HG03159 (cell line): Measurements from ENCODE around the gene LCN9.
"Not testable (repeated sequence)": the region's sequence is repeated elsewhere in the genome, so short reads cannot be mapped to it uniquely, and the experiment has no call there.

ENCODE experiments used
- ATAC-seq: cut with Tn5 transposase; IDR thresholded peaks from one replicate; pipeline ENCODE4 v1.9.1; 2021; ENCODE audit warnings: mild to moderate bottlenecking, moderate library complexity; ENCODE audit not compliant: unreplicated experiment

LCN9 gene

DNA sequence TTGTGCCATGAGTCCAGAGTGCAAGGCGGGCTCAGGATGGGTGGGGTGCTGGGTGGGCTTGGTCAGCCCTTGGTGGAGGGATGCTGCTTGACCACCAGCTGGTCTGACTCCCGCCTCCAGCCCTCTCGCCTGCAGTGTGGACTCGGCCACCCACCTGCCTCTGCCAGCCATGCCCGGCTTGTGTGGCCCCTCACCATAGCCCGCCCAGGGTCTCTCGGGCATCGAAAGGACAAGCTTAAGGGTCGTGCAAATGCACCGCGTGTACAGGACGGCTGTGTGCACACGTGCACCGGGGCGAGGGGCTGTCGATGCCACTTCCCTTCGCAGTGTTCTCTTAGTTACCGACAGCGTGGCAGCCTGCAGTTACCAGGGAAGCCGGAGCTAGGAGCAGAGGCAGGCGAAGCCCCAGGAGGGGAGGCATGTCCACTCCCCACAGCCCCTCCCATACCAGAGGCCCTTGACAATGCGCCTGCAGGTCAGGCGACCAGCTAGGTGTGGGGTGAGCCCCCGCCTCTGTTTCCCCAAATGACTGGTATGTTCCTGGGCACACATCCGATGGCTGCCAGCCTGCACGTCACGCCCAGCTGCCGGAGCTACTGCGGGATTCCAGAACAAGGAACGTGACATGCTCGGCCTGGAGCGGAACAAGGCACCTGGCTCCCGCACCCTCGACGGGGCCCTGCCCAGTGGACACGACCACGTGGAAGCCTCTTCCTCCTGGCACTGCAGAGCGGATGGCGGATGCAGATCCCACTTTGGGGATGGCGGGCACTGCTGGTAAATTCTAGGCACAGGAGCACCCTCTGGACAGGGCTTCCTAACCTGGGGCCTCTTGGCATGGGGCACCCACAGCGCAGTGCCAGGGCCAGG, 7.8 kb downstream of the LCN9 start:
- ATAC-seq: no peak

DNA sequence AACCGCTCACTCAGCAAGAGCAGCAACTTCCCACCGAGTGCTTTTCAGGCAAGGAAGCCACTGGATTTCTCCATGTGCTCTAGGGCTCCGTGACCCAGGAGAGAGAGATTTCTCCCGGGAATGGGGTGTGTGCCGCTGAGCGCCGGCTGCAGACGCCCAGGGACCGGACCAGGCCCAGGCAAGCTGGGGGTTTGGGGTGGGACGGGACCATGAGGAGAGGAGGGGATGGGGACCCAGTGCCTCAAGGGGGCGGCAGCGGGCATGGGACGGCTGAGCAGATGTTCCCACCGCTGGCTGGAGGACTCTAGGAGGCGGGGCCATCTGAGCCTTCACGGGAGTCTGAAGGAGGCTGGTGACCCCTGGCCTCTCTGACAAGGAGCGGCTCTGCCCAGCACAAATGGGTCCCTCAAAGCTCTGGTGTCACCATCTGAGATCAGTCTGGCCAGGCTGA, 8.5 kb downstream of the LCN9 start:
- no peak for ATAC-seq

DNA sequence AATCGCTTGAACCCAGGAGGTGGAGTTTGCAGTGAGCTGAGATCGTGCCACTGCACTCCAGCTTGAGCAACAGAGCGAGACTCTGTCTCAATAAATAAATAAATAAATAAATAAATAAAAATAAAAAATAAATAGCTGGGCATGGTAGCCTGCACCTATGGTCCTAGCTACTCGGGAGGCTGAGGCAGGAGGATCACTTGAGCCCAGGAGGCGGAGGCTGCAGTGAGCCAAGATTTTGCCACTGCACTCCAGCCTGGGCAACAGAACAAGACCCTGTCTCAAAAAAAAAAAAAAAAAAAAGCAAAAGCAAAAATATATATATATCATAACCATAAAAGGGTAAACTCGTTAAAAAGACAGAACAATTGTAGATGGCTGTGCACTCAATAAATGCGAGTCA, 9.7 kb downstream of the LCN9 start:
- not testable (repeated sequence) for ATAC-seq

DNA sequence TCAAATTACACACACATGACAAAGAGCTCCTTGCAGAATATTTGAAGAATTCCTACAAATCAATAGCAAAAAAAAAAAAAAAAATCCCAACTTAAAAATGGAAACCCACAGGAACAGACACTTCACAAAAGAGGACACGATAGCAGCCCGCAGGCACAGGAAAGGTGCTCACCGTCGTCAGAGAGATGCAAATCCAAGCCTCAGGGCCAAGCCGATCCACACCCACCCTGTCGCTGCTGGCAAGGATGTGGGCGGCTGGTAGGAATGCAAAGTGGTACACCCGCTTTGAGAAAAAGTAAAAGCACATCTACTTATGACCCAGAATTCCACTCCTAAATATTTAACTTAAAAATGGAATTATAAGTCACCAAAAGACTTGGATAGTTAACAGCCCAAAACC, 10.8 kb downstream of the LCN9 start:
- ATAC-seq: no peak

DNA sequence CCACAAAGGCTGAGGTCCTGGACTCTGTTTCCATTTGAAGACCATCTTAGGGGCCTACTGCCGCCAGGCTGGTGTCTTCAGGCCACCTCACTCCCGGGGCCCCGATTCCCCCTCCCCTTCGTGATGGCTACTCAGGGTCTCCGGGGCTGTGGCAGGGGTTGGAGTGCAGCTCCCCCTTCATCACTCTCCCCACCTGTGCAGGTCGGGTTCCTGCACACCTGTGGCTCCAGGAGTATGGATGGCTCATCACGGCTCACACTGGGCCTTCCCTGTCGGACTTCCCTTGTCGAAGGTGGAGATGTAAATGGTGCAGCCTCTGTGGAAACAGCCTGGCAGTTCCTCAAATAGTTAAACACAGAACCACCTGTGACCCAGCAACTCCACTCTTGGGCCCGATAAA, 11.9 kb downstream of the LCN9 start:
- ATAC-seq: no peak

DNA sequence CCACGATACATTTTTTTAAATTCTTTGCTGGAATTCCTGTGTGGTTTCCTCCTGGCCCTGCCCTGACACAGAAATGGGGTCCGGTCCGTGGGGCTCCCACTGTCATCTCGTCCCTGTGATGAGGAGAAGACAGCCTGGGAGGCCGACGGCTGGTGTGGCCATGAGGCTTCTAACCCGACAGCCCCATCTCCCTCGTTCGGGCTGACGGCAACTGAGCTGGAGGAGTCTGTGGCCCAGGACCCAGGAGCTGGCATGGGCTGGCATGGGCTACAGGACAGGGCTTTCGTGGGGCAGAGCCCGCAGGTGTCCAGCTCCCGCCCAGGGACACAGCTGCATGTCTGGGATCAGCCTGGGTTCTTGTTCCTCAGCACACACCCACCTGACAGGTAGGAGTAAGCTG, 13.8 kb downstream of the LCN9 start:
- no peak for ATAC-seq

DNA sequence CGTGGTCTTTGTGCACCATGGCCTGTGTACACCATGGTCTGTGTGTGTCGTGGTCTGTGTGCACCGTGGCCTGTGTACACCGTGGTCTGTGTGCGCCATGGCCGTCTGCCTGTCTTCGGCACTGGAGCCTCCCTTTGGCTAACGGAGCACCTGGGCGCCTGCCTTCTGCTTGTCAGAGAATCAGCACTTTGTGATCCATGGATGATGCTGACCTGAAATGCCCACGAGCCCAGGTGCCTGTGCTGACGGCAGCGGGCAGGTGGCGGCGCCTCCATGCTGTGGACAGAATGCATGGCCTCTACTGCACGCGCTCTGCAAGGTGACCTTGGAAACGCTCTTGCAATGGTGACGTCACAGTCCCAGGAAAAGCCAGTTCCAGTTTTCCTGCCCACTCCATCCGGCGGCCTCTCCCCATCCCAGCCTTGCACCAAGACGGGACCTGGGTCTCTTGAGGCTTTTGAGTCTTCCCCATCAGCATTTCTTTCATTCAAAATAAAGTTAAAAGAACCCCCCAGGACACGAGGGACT, 14.6 kb downstream of the LCN9 start:
- no peak for ATAC-seq

DNA sequence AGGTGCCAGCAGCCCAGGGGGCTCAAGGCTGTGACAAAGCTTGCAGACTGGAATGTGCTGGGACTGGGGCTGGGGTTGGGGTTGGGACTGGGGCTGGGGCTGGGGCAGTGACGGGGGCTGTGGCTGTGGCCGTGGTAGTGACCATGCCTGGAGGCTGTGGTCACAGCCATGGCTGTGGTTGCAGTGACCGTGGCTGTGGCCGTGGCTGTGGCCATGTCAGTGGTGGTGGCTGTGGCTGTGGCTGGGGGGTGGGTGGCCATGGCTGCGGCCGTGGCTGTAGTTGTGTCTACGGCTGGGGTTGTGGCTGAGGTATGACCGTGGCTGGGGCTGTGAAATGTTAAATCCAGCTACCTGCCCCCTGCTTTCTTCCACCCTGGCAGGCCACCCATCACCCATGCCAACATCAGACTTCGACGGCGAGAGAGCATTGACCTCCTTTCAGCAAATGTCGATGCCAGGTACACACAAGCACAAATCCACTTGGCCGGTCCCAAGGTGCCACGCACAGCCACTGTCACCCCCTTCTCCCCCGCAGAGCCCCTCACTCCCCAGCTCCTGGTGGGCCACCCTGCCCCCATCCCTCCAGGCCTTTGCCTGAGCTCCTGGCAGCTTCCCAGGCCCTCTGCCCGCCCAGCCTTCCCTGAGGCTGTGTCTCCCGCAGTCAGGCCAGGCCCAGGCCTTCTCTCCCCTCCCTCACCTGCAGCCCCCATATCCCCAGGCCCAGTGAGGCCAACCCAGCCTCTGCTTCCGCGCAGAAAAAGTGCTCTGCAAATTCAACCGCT, 15.3 kb downstream of the LCN9 start:
- ATAC-seq: no peak

DNA sequence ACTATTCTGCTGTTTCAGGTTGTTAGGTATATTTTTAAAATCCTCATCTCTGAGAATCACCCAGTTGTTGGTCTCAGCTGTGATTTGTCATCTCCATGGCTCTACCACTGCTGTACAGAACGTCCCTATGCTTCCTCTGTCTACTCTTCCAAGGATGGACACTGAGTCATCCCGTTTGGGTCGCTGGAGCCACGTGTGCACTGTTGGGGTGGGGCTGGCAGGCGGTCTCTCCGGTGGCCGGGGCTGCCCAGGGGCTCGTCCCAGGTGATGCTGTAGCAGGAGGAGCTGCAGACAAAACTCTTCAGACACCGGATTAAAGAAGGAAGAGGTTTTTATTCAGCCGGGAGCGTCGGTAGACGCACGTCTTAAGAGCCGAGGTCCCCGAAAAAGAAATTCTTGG, 16.9 kb downstream of the LCN9 start:
- no peak for ATAC-seq

DNA sequence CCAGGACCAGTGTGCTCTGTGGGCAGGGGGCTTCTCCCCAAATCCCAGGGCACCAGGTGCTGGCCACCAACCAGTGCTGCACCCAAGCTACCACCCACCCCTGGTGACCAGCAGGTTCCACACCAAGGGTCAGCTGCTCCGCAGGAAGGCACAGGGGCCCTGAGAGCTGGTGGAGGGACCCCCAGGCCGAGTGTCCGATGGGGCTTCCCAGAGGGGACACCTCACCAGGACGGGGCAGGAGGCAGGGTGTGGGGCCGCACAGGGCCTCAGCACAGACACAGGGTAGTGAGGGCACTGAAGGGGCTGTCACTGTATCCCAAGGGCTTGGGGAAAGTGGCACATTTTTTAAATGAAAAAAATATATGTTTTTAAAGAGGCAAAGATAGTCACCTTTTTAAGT, 18.1 kb downstream of the LCN9 start:
- no peak for ATAC-seq

DNA sequence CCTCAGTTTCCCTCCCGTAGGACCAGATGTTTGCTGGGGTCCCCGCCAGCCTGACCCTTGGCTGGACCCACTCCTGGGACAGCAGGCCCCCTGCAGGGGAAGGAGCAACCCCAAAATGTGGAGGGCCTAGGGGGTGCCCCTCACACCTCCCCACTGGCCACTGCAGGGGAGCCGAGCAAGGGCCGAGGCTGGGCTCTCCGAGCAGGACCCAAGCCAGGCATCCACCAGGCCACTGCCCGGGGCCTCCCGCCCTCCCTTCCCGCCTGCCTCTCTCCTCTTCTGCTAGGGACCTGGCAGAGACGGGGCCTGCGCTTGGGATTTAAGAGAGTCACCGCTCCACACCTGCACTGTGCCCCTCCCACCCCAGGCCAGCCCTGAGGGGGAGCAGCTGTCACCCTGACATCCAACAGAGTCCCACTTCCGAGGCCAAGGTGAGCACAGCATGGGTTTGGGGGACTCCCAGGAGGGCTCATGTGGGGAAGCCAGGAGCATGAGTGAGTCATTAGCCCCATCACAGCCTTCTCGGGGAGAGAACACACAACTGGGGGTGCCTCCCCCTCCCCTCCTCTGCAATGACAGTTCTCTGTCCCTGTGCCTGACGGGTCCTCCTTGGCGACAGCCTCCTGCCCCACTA, 20.4 kb downstream of the LCN9 start:
- ATAC-seq: no peak

DNA sequence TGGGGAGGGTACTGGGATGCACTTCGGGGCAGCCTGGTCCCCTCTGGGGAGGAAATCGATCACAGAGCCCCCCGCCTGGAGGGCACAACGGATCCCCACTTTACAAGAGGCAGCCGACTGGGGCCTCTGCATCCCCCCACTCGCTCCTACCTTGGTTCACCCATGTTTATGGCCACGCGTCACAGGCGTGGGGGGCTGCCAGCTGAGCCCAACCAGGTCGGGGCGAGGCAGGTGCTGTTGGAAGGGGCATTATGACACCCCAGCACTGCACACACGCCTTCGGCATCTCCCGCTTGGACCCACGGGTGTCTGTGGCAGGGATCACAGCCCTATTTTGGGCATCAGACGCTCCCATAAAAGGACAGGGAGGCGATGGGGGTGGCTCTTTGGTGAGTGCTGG, 21.6 kb downstream of the LCN9 start:
- ATAC-seq: no peak

DNA sequence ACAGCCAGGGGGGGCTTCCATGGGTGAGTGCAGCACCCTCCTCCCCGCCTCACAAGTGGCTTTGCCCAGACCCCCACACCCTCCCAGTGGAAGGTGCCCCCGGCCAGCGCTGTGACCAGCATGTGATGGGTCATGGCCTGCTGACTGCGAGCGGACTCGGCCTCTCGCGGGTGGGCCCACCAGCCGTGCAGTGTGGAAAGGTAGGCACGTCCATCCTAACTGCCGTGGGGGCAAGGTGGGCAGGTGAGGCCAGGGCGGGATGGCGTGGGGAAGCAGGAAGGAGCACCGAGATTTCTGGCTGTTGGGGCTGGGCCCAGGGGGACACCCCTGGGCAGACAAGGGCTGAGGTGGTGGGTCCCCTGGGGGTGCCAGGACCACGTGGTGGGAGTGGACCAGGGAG, 24.1 kb downstream of the LCN9 start:
- ATAC-seq: no peak

DNA sequence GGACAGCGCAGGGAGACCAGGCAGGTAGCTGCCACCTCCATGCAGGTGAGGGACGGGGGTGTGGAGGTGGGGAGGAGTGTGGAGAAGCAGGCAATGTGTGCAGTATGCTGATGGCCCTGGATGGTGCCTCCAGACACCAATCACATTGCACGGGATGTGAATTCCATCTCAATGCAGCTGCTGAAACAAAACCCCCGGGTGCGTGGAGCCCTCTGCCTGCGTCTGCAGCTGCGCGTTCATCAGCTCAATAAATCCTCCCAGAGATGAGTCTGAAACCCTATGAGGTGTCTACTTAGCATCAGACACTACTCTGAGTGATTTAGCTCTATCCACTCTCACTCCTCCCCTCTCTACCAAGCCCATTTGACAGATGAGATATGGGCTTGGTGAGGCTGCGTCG, 25.9 kb downstream of the LCN9 start:
- no peak for ATAC-seq

DNA sequence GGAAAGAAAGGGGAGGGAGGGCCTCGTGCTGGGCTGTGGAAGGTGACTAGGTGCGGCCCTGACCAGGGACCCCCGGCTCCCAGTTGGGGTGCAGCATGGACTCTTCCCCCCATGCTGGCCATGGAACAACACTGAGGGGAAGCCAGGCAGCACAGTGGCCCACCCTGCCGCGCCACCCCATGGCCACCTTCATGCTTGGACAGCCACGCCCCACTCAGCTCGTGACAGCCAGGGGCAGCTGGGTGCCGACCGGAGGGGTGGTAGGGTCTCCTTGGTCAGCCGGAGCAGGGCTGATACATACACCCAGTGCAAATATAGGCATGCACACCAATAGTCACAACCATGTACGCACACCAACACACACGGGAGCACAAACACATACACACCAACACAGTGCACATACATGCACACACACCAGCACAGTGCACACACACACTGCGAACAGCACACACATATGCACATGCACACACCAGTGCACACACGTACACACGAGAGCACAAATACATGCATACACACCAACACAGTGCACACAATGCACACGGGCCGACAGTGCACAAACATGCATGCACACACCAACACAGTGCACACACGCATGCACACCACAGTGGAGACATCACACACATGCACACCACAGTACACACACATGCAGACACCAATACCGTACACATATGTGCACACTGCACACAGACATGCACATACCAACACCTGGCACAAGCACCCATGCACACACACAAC, 27.9 kb downstream of the LCN9 start:
- ATAC-seq: no peak

DNA sequence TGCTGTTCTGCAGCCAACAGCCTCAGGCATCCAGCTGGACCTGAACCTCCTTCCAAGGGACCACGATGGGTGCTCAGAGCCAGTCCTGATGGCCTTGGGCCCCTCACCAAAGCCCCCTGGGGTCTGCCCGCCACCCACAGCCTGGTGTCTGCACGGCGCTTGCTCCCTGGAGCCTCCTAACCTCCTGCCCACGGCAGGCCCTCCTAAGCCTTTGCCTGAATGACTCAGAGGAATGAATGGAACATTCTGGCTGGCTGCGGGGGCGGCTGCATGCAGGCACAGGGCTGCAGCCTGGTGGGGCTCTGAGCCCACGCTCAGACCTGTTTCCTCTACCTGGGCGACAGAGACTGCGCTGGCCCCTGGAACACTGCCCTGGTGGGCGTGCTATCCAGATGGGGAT, 29.3 kb downstream of the LCN9 start:
- no peak for ATAC-seq

DNA sequence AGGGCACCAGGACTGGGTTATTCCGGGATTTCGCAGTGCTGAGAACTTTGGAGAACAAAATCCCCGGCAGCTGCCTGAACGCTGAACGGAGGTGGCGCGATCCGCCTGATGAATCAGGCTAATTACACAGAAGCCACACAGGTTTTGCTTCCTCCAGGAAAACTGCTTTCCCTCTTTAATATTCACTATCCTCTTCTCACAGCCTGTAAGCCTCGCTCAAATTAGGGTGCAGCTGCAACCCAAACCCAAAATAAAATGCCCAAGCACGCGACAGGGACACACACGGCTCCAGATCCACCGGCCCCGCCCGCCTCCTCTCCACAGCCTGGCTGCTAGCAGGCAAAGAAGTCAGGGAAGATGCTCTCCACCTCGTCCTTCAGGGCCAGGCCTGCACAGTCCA, 30.2 kb downstream of the LCN9 start:
- no peak for ATAC-seq

DNA sequence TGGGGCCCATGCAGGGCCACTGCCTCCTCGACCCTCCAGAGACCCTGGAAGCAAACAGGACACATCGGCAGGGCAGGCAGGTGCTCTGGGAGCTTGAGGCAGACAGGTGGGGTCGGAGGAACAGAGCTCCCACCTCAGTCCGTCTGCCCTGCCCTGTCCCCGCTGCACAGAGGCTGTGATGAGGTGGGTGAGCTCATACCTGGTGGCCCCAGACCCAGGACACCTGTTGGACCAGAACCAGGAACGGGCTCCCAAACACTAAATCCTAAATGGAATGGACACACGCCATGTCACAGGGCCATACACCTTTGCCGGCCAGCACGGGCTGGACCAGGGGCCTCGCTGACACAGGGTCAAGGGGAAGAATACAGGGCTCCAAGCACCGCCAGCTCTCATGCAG, 30.7 kb downstream of the LCN9 start:
- no peak for ATAC-seq

DNA sequence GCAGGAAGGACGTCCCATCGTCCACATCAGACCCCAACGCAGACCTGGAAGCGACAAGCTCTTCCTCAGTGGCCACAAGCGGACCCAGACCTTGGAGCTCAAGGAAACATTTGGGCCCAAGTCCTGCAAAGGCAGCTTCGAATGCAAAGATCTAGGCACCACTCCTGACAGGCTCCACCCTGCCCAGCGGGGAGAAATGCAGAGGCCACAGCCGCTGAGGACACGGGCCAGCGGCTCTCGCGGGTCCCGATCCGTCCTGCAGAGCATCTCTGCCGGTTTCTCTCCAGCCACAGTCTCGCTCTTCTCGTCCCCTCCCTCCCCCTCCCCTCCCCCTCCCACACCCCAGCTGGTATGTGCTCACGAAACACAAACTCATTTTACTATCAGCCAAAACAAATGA, 31.3 kb downstream of the LCN9 start:
- no peak for ATAC-seq

DNA sequence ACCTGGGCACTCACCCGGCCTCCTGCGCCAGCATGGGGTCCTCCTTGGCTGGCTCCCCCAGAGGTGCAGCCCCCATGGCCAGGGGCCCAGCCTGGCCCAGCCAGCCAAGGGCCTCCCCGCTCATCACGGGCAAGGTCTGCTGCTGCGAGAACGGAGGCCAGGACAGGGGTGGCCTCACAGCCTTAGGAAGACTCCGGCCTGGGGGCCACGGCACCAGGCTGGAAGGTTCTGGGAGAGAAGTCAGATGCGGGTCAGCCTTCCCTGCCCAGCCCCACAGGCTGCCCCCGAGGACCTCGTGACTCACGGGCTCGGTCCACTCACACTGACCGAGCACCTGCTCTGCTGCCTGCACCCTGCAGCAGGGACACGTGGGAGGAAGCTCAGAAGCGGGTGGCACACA, 31.9 kb downstream of the LCN9 start:
- no peak for ATAC-seq

DNA sequence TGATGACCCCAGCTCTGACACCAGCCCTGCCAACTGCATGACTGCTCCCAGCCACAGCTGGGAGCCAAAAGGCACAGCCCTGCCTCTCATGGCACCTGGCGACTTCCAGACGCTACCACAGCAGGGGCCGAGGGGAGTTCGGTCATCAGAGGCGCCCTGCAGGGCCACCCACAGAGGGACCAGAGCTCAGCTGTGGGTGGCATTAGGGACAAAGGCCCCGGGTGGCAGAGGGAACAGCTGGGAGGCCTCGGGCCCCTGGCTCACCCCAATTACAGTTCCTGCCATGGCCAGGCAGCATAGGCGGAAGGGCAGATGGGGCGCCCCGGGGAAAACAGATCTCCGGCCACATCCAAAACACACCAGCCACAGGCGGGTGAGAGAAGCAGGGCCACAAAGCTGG, 32.5 kb downstream of the LCN9 start:
- no peak for ATAC-seq
